Endothelial cell of umbilical vein (primary cell): ENCODE results near the gene EIF3K. TPM values are rescaled to one million over a fixed set of nuclear protein-coding genes. Genes with fewer than 3 reads are reported as not detected.

Experiments used
- BruUV-seq: library from RNA; stranded (reverse); fragments of 400-500 nt; replicated peaks from 2 replicates; lab custom pipeline; 2021; lab: Mats Ljungman, UMichigan
- CTCF ChIA-PET: fragments of 300-600, 350-600 bp; sonication (Branson Sonifier 250); formaldehyde crosslinking; loops from one replicate; lab custom pipeline; 2021; ENCODE audit warnings: antibody characterized with exemption, inconsistent platforms; lab: Charles Lee
- POLR2A ChIA-PET: fragments of 300-600, 350-600 bp; sonication (Branson Sonifier 250); formaldehyde crosslinking; loops from one replicate; lab custom pipeline; 2021; ENCODE audit warnings: antibody characterized with exemption, inconsistent platforms; lab: Charles Lee
- DNase-seq: peaks from one replicate; pipeline ENCODE4 v3.0.0-alpha.2; 2011; ENCODE audit warnings: low read depth, low spot score
- FAIRE-seq: peaks from 2 replicates; lab custom pipeline; 2011; peaks lifted over from hg19 to GRCh38; lab: Jason Lieb, UNC
- H2AFZ ChIP-seq: 2 replicates; pipeline ENCODE4 v1.6.0; 2012; ENCODE audit warnings: low read depth, low read length, control low read depth, inconsistent platforms
- H3K27ac ChIP-seq: 2 replicates; pipeline ENCODE4 v1.5.1; 2011; ENCODE audit warnings: low read depth, mild to moderate bottlenecking, control low read depth, low read length, moderate library complexity; ENCODE audit not compliant: insufficient read depth
- H3K27me3 ChIP-seq, 2 experiments: 2 replicates each; pipeline versions ENCODE4 v1.6.0 to v1.6.1; 2011; ENCODE audit warnings: low read length in 2 of 2, mixed read lengths in 1 of 2; ENCODE audit not compliant: control insufficient read depth in 2 of 2, insufficient read depth in 2 of 2
- H3K36me3 ChIP-seq, 2 experiments: 2 replicates in 1 of 2; 3 replicates in 1 of 2; pipeline ENCODE4 v1.5.1; 2011; ENCODE audit warnings: low read length in 2 of 2, mild to moderate bottlenecking in 1 of 2, moderate library complexity in 1 of 2; ENCODE audit not compliant: control insufficient read depth in 2 of 2, insufficient read depth in 2 of 2; ENCODE audit errors: extremely low read depth in 1 of 2
- H3K4me1 ChIP-seq: 3 replicates; pipeline ENCODE4 v1.5.1; 2011; ENCODE audit warnings: mild to moderate bottlenecking, low read length; ENCODE audit not compliant: control insufficient read depth, insufficient read depth; ENCODE audit errors: extremely low read depth
- H3K4me2 ChIP-seq: 2 replicates; pipeline ENCODE4 v1.6.1; 2011; ENCODE audit warnings: low read length, control low read depth, mixed read lengths; ENCODE audit not compliant: insufficient read depth
- H3K4me3 ChIP-seq, 3 experiments: fragments of 200-600 bp in 1 of 3; sonication (generic), shearing (Covaris generic) in 1 of 3; replicated peaks in 1 of 3; 2 replicates each; pipeline ENCODE4 v1.5.1; 2011 to 2016; ENCODE audit warnings: control low read depth in 3 of 3, low read length in 3 of 3, mild to moderate bottlenecking in 2 of 3, inconsistent platforms in 1 of 3, low read depth in 1 of 3, moderate library complexity in 1 of 3; ENCODE audit not compliant: insufficient read depth in 1 of 3
- H3K79me2 ChIP-seq: 2 replicates; pipeline ENCODE4 v1.6.0; 2012; ENCODE audit warnings: low read length, inconsistent platforms; ENCODE audit not compliant: control insufficient read depth, insufficient read depth
- H3K9ac ChIP-seq: replicated peaks from 2 replicates; pipeline ENCODE3; 2011; ENCODE audit warnings: low read length, control low read depth; ENCODE audit not compliant: insufficient read depth; ENCODE audit errors: extremely low read depth
- H3K9me1 ChIP-seq: replicated peaks from 3 replicates; pipeline ENCODE4 v1.6.0; 2011; ENCODE audit warnings: mild to moderate bottlenecking, low read length; ENCODE audit not compliant: control insufficient read depth, insufficient read depth; ENCODE audit errors: extremely low read depth
- H3K9me3 ChIP-seq: replicated peaks from 2 replicates; pipeline ENCODE4 v1.5.1; 2012; ENCODE audit warnings: low read length, inconsistent platforms; ENCODE audit not compliant: control insufficient read depth, insufficient read depth
- H4K20me1 ChIP-seq: replicated peaks from 2 replicates; pipeline ENCODE3; 2011; ENCODE audit warnings: mild to moderate bottlenecking, low read length; ENCODE audit not compliant: control insufficient read depth, insufficient read depth; ENCODE audit errors: extremely low read depth
- CTCF ChIP-seq, 2 donors: IDR thresholded peaks; 1 replicate in 1 of 2; 2 replicates in 1 of 2; pipeline ENCODE4 v1.5.1; 2011; ENCODE audit warnings: low read length in 2 of 2, mild to moderate bottlenecking in 2 of 2, moderate library complexity in 2 of 2, control low read depth in 1 of 2, inconsistent platforms in 1 of 2, low read depth in 1 of 2; ENCODE audit not compliant: insufficient read depth in 1 of 2; ENCODE audit errors: extremely low read depth in 1 of 2
- FOS ChIP-seq: IDR thresholded peaks from 2 replicates; pipeline ENCODE4 v1.6.1; 2011; ENCODE audit warnings: mild to moderate bottlenecking, low read length, moderate library complexity, borderline replicate concordance; ENCODE audit not compliant: insufficient read depth
- GATA2 ChIP-seq: IDR thresholded peaks from 2 replicates; pipeline ENCODE4 v1.7.0; 2011; ENCODE audit warnings: low read depth, mild to moderate bottlenecking, moderate library complexity, mixed read lengths, low read length; ENCODE audit not compliant: insufficient read length, insufficient read depth
- JUN ChIP-seq: IDR thresholded peaks from 2 replicates; pipeline ENCODE4 v1.6.1; 2011; ENCODE audit warnings: borderline replicate concordance, low read depth; ENCODE audit not compliant: insufficient read length, insufficient read depth
- MAX ChIP-seq: IDR thresholded peaks from 2 replicates; pipeline ENCODE4 v1.6.1; 2011; ENCODE audit not compliant: insufficient read depth, insufficient read length
- POLR2A ChIP-seq: IDR thresholded peaks from 2 replicates; pipeline ENCODE4 v1.6.1; 2012; ENCODE audit warnings: low read depth, mild to moderate bottlenecking, control low read depth, low read length
- POLR2AphosphoS5 ChIP-seq: IDR thresholded peaks from 2 replicates; pipeline ENCODE4 v1.6.1; 2012; ENCODE audit warnings: low read depth, mild to moderate bottlenecking, control low read depth, low read length, moderate library complexity; ENCODE audit not compliant: insufficient read depth
- dilution Hi-C: fragments of 300-500 bp; cut with MboI; formaldehyde crosslinking; loops from one replicate; pipeline ENCODE4 v1.15.0; 2019; ENCODE audit warnings: low sequenced_read_pairs; ENCODE audit not compliant: extremely low pct_ligation_motif_present
- intact Hi-C: fragments of 100-400 bp; cut with micrococcal nuclease; formaldehyde crosslinking; loops from one replicate; pipeline ENCODE4 v1.10.0; 2022
- polyA plus RNA-seq, 4 experiments: library from polyadenylated mRNA; depleted of rRNA in 3 of 4; stranded (reverse) in 3 of 4; unstranded in 1 of 4; fragments of >200 nt; gene quantifications; 2 replicates each; pipeline versions ENCODE4 v1.2.1 to v1.2.3, GENCODE V29; 2011 to 2012; ENCODE audit warnings: missing spikeins in 1 of 4
- total RNA-seq: library from RNA; stranded (reverse); gene quantifications from 2 replicates; pipeline ENCODE4 v1.2.3, GENCODE V29; 2021

The EIF3K gene
- total and polyA plus RNA-seq, 2 donors (not counting 3 experiments of a cell fraction or from before 2014, with no cell fraction given) = 267 to 584 TPM

GRCh38 chr19:38684078-38684861 is 65.3 kb downstream of the EIF3K start:
- H3K27me3 ChIP-seq = no peaks in the 10 kb centered on the region
- no peak for FAIRE-seq
- H2AFZ ChIP-seq = no peak overlapping the region
- peaks cover 85% of the 10 kb centered on the region for H3K79me2 ChIP-seq
- TSS peak; percentile 37 for BruUV-seq
- TF ChIP-seq FOS = peak; percentile 51
- TF ChIP-seq CTCF (IDR thresholded peaks at IDR 0.05; ENCODE audit: extremely low read depth in 1 of 2, insufficient read depth in 1 of 2, low read depth in 1 of 2, low read length in 2 of 2) = no peak
- TF ChIP-seq MAX = no peak
- no peak for TF ChIP-seq POLR2A
- no peak for TF ChIP-seq JUN
- TF ChIP-seq POLR2AphosphoS5 = peak; percentile 19
- TF ChIP-seq GATA2 = no peak
- H3K9me3 ChIP-seq = no peaks in the 10 kb centered on the region
- peak; percentile 59 for DNase-seq
- ChIA-PET CTCF (interaction anchor here (0.8 to 2.0 kb wide), 7 partner anchors 13 to 50 kb away, joined by 3 to 10 read pairs (median 4); partner anchors contain the start of gene ACTN4), POLR2A (interaction anchor here (1.3 kb wide), 1 partner anchor 36 kb away, joined by 5 read pairs; no protein-coding TSS in a partner anchor)
- H3K36me3 ChIP-seq = no peaks in the 10 kb centered on the region
- dilution Hi-C loops = no loop called here
- peaks cover 61% of the 10 kb centered on the region for H3K4me1 ChIP-seq
- H3K4me3 ChIP-seq = no peak overlapping the region
- H3K4me2 ChIP-seq = peak overlapping the region; percentile 52
- intact Hi-C loops = loop anchor here (1.0 to 2.0 kb wide), 2 partner anchors 8 to 25 kb away; no protein-coding TSS in a partner anchor
- H3K9me1 ChIP-seq = no peaks in the 10 kb centered on the region
- no peaks in the 10 kb centered on the region for H4K20me1 ChIP-seq
- H3K27ac ChIP-seq = peak overlapping the region; percentile 90
- H3K9ac ChIP-seq = peak overlapping the region; percentile 72
